Neuron (in vitro differentiated cells): ENCODE results near the gene ACSL6.

ENCODE experiments used
- H2AFZ ChIP-seq: one replicate; pipeline ENCODE4 v1.6.1; 2013; ENCODE audit warnings: low read depth, mild to moderate bottlenecking, inconsistent platforms, low read length, moderate library complexity
- H3K27me3 ChIP-seq: one replicate; pipeline ENCODE4 v1.6.1; 2013; ENCODE audit warnings: low read length; ENCODE audit not compliant: insufficient read depth
- H3K36me3 ChIP-seq: one replicate; pipeline ENCODE4 v1.6.1; 2013; ENCODE audit warnings: low read length; ENCODE audit not compliant: insufficient read depth
- H3K4me1 ChIP-seq: one replicate; pipeline ENCODE4 v1.6.1; 2013; ENCODE audit warnings: low read length; ENCODE audit not compliant: insufficient read depth
- H3K4me3 ChIP-seq: 2 replicates; pipeline ENCODE4 v1.5.1; 2013; ENCODE audit warnings: mild to moderate bottlenecking, low read length, moderate library complexity
- H3K9me3 ChIP-seq: one replicate; pipeline ENCODE4 v1.6.1; 2013; ENCODE audit warnings: low read length

Gene ACSL6

GRCh38 chr5:131986161-131986912, 25.1 kb downstream of the ACSL6 start:
- Histone ChIP-seq H3K27me3 (peaks cover 3% of the 10 kb centered on the region), H3K4me3 (no peak overlapping the region), H3K4me1 (no peaks in the 10 kb centered on the region), H3K36me3 (no peaks in the 10 kb centered on the region), H2AFZ (no peak overlapping the region), H3K9me3 (no peaks in the 10 kb centered on the region)

GRCh38 chr5:131984956-131985665, 26.3 kb downstream of the ACSL6 start:
- no peaks in the 10 kb centered on the region for H3K4me1 ChIP-seq
- no peaks in the 10 kb centered on the region for H3K9me3 ChIP-seq
- no peaks in the 10 kb centered on the region for H3K36me3 ChIP-seq
- no peak overlapping the region for H2AFZ ChIP-seq
- H3K27me3 ChIP-seq = no peaks in the 10 kb centered on the region
- no peak overlapping the region for H3K4me3 ChIP-seq

- Histone ChIP-seq H3K9me3 (no peaks in the 10 kb centered on the region), H3K4me3 (no peak overlapping the region), H3K36me3 (no peaks in the 10 kb centered on the region), H3K27me3 (no peaks in the 10 kb centered on the region), H2AFZ (no peak overlapping the region), H3K4me1 (no peaks in the 10 kb centered on the region)
Observed at GRCh38 chr5:131983244-131983771, 28.1 kb downstream of the ACSL6 start.

GRCh38 chr5:131981516-131981915, 29.9 kb downstream of the ACSL6 start:
- Histone ChIP-seq H3K27me3 (no peaks in the 10 kb centered on the region), H3K4me1 (no peaks in the 10 kb centered on the region), H3K9me3 (no peaks in the 10 kb centered on the region), H3K4me3 (no peak overlapping the region), H3K36me3 (no peaks in the 10 kb centered on the region), H2AFZ (no peak overlapping the region)

GRCh38 chr5:131980696-131981095, 30.8 kb downstream of the ACSL6 start:
- no peaks in the 10 kb centered on the region for H3K4me1 ChIP-seq

GRCh38 chr5:131979816-131980215, 31.6 kb downstream of the ACSL6 start:
- Histone ChIP-seq H2AFZ (no peak overlapping the region), H3K36me3 (no peaks in the 10 kb centered on the region), H3K9me3 (no peaks in the 10 kb centered on the region), H3K27me3 (no peaks in the 10 kb centered on the region), H3K4me3 (no peak overlapping the region), H3K4me1 (no peaks in the 10 kb centered on the region)

More at GRCh38 chr5:131980696-131981095, 30.8 kb downstream of the ACSL6 start:
- H2AFZ ChIP-seq = no peak overlapping the region
- no peak overlapping the region for H3K4me3 ChIP-seq
- H3K36me3 ChIP-seq = no peaks in the 10 kb centered on the region
- no peaks in the 10 kb centered on the region for H3K9me3 ChIP-seq
- H3K27me3 ChIP-seq = no peaks in the 10 kb centered on the region

- H3K36me3 ChIP-seq = no peaks in the 10 kb centered on the region
- no peaks in the 10 kb centered on the region for H3K4me1 ChIP-seq
- no peaks in the 10 kb centered on the region for H3K9me3 ChIP-seq
- H2AFZ ChIP-seq = no peak overlapping the region
- H3K27me3 ChIP-seq = no peaks in the 10 kb centered on the region
- H3K4me3 ChIP-seq = no peak overlapping the region
Observed at GRCh38 chr5:131977212-131977604, 34.2 kb downstream of the ACSL6 start.

GRCh38 chr5:131976414-131977211, 34.8 kb downstream of the ACSL6 start:
- no peaks in the 10 kb centered on the region for H3K27me3 ChIP-seq
- no peak overlapping the region for H3K4me3 ChIP-seq
- no peak overlapping the region for H2AFZ ChIP-seq
- H3K9me3 ChIP-seq = no peaks in the 10 kb centered on the region
- H3K4me1 ChIP-seq = no peaks in the 10 kb centered on the region
- H3K36me3 ChIP-seq = no peaks in the 10 kb centered on the region

- no peak overlapping the region for H2AFZ ChIP-seq
- H3K36me3 ChIP-seq = no peaks in the 10 kb centered on the region
- H3K27me3 ChIP-seq = no peaks in the 10 kb centered on the region
- H3K4me3 ChIP-seq = no peak overlapping the region
- H3K4me1 ChIP-seq = no peaks in the 10 kb centered on the region
- H3K9me3 ChIP-seq = no peaks in the 10 kb centered on the region
Observed at GRCh38 chr5:131974956-131975726, 36.3 kb downstream of the ACSL6 start.

GRCh38 chr5:131974622-131974955, 36.9 kb downstream of the ACSL6 start:
- Histone ChIP-seq H2AFZ (no peak overlapping the region), H3K4me1 (no peaks in the 10 kb centered on the region), H3K36me3 (no peaks in the 10 kb centered on the region), H3K4me3 (no peak overlapping the region), H3K9me3 (no peaks in the 10 kb centered on the region), H3K27me3 (no peaks in the 10 kb centered on the region)

GRCh38 chr5:131974016-131974415, 37.4 kb downstream of the ACSL6 start:
- no peaks in the 10 kb centered on the region for H3K27me3 ChIP-seq
- H3K36me3 ChIP-seq = no peaks in the 10 kb centered on the region
- H3K4me1 ChIP-seq = no peaks in the 10 kb centered on the region
- no peak overlapping the region for H3K4me3 ChIP-seq
- H3K9me3 ChIP-seq = no peaks in the 10 kb centered on the region
- H2AFZ ChIP-seq = no peak overlapping the region

GRCh38 chr5:131973089-131973712, 38.3 kb downstream of the ACSL6 start:
- Histone ChIP-seq H3K27me3 (no peaks in the 10 kb centered on the region), H3K36me3 (no peaks in the 10 kb centered on the region), H2AFZ (no peak overlapping the region), H3K9me3 (no peaks in the 10 kb centered on the region), H3K4me3 (no peak overlapping the region), H3K4me1 (no peaks in the 10 kb centered on the region)
